Measurements from ENCODE around the gene DIP2C. TPM values are rescaled to one million over a fixed set of nuclear protein-coding genes. Genes with fewer than 3 reads are reported as not detected.

The DIP2C gene
- total RNA-seq, 3 donors from 2014 or later: 8.0 to 72.0 (median 8.5) TPM

DNA sequence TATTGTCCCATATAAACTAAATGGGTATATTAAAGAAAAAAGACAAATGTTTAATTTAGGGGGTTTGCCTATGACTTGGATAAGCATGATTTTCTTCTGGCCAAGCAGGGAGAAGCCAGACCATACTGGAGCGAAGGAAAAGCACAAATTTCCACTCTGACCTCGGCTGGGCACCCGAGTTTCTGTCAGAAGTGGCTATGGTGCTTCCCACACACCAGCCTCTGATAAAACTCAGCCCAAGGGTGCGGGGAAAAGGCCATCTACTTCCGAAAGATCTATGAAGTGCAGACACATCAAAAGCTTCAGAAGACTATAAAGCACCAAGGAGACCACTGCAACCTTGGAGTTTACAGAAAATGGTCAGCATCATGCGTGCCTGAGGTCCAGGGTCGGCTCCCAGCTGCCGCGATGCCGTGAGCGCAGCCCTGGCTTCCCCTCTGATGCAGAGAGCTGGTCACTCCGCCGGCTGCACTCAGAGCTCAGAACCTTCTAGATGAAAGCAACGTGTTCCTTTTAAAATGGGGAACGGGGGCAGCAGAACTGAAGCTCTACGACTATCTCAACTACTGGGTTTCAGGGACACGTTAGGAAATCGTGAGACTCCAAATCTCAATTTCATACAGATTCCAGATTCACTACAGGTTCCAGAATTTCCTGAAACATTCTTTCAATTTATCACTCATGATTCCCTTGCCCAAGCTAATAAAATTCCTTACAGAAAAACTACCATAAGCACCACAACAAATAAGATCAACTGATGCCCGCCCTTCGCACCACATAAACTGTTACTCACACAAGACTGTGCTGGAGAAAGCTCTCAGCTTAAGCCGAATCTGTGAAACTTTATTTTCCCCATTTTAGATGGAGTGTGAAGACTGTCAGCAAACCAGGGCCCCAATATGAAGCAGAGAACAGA is 84.5 kb downstream of the DIP2C start:
- Histone ChIP-seq H3K36me3 (ENCODE audit: low read depth) (no peaks in the 10 kb centered on the region), H3K9me3 (no peaks in the 10 kb centered on the region), H3K4me1 (ENCODE audit: low read depth) (peaks cover 6% of the 10 kb centered on the region), H3K4me3 (no peak overlapping the region)
- TF ChIP-seq, protein P1, sequence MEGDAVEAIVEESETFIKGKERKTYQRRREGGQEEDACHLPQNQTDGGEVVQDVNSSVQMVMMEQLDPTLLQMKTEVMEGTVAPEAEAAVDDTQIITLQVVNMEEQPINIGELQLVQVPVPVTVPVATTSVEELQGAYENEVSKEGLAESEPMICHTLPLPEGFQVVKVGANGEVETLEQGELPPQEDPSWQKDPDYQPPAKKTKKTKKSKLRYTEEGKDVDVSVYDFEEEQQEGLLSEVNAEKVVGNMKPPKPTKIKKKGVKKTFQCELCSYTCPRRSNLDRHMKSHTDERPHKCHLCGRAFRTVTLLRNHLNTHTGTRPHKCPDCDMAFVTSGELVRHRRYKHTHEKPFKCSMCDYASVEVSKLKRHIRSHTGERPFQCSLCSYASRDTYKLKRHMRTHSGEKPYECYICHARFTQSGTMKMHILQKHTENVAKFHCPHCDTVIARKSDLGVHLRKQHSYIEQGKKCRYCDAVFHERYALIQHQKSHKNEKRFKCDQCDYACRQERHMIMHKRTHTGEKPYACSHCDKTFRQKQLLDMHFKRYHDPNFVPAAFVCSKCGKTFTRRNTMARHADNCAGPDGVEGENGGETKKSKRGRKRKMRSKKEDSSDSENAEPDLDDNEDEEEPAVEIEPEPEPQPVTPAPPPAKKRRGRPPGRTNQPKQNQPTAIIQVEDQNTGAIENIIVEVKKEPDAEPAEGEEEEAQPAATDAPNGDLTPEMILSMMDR (IDR thresholded peaks at IDR 0.05): no peak
- peak; percentile 57 for ATAC-seq
- intact Hi-C loops (cut with DNase I, micrococcal nuclease): no loop called here
- DNase-seq: peak in 1 of 3 donors; percentile 18

DNA sequence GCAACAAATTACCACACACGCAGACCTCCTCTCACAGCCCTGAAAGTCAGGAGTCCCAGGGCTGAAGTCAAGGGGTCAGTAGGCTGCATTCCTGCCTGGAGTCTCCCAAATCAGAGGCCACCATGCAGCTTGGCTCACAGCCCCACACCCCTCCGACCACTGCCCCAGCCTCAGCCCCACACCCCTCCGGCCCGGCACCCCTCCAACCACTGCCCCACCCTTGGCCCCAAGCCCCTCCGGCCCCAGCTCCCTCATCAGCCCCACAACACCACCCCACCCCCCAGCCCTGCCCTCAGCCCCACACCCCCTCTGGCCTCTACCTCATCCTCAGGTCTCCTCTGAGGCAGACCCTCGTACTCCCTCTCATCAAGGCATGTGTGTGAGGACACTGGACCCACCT is 85.7 kb downstream of the DIP2C start:
- DNase-seq: peak in 1 of 3 donors; percentile 10

DNA sequence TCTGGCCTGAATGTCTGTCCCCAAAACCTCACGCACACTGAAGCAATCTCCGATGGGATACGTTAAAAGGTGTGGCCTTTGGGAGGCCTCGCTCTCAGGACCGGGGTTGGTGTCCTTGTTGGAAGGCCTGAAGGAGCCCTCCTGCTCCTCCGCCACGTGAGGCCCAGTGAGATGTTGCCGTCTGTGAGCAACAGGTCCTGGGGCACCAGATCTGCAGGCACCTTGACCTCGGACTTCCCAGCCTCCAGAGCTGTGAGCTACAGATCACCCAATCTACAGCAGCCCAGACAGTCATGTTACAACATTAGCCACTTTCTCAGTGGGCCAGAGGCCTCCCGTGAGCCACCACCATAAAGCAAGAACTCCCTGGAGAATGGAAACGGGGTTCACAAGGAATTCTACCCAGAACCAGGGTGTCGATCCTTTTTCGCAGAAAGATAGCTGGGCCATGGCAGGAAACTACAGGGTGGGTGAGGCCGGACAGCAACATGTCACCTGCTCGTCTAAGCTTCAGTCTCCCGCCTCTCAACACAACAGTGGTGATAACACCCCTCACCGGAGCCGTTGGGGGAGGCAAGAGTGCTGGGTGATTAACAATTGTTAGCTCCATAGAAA is 87.0 kb downstream of the DIP2C start:
- H3K9me3 ChIP-seq: no peaks in the 10 kb centered on the region
- intact Hi-C loops (cut with DNase I, micrococcal nuclease): no loop called here
- H3K4me3 ChIP-seq: no peak overlapping the region
- no peaks in the 10 kb centered on the region for H3K36me3 ChIP-seq (ENCODE audit: low read depth)
- H3K4me1 ChIP-seq (ENCODE audit: low read depth): peaks cover 6% of the 10 kb centered on the region
- ATAC-seq: no peak
- DNase-seq: peak in 1 of 3 donors; percentile 21
- TF ChIP-seq, protein P1 (IDR thresholded peaks at IDR 0.05): no peak

More for the DNA sequence above, 85.7 kb downstream of the DIP2C start:
- TF ChIP-seq, protein P1 (IDR thresholded peaks at IDR 0.05): no peak
- H3K4me3 ChIP-seq: no peak overlapping the region
- no peaks in the 10 kb centered on the region for H3K36me3 ChIP-seq (ENCODE audit: low read depth)
- H3K9me3 ChIP-seq: no peaks in the 10 kb centered on the region
- no peak for ATAC-seq
- intact Hi-C loops (cut with DNase I, micrococcal nuclease): no loop called here
- H3K4me1 ChIP-seq (ENCODE audit: low read depth): peaks cover 6% of the 10 kb centered on the region

DNA sequence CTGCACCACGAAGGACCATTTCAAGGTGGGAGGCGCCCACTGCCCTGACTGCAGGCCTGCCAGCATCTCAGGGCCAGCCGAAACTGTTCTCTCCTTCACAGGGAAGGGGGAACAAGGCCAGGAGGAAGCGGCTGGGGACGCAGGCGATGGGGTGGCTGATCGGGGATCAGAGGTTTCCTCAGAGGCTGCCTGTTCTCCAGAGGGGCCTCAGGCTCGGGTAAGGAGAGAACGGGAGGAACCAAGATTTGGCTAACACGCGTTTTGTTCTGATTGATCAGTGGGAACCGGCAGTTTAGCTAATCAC is 87.9 kb downstream of the DIP2C start:
- peaks cover 6% of the 10 kb centered on the region for H3K4me1 ChIP-seq (ENCODE audit: low read depth)
- intact Hi-C loops (cut with DNase I, micrococcal nuclease): no loop called here
- TF ChIP-seq, protein P1 (IDR thresholded peaks at IDR 0.05): no peak
- ATAC-seq (no peak), DNase-seq (no peak)
- no peaks in the 10 kb centered on the region for H3K36me3 ChIP-seq (ENCODE audit: low read depth)
- H3K4me3 ChIP-seq: no peak overlapping the region
- H3K9me3 ChIP-seq: no peaks in the 10 kb centered on the region

DNA sequence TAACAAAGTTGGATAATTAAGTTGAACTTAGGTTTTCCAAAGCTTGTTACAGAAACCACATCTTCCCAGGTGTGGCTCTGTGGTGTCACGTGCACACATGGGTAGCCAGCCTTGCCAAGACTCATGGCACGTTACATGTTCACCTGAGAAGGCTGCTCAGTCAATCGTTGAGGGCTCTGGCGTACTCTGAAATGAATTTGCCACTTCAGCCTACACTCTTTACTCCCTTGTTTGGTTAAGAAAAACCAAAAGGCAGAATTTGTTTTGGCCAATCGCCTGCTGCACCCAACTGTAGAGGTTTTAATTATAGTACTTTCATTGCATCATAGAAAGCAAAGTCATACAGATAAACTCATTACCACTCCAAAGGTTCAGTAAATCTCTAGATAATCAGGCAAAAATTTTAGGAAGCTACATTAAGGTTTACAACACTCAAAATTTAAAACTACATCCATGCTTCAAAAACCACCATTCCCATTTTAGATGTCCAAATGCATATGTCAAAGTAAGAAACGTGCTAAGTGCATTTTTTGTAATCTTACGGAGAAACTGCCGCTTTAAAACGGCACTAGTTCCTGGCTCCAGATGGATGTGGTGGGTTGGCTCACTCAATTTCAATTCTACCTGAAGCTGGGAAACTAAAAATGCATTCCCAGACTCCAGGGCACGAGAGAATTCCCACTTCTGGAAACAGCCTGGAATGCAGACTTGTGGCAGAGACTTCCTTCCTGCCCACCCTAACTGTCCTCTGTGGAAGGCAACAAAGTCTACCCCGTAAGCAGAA is 88.4 kb downstream of the DIP2C start:
- no peaks in the 10 kb centered on the region for H3K9me3 ChIP-seq
- peaks cover 6% of the 10 kb centered on the region for H3K4me1 ChIP-seq (ENCODE audit: low read depth)
- TF ChIP-seq, protein P1 (IDR thresholded peaks at IDR 0.05): no peak
- intact Hi-C loops (cut with DNase I, micrococcal nuclease): no loop called here
- no peaks in the 10 kb centered on the region for H3K36me3 ChIP-seq (ENCODE audit: low read depth)
- H3K4me3 ChIP-seq: no peak overlapping the region
- ATAC-seq (no peak), DNase-seq (peak in 1 of 3 donors; percentile 3)

Data from mucosa of descending colon (tissue), 3 donors.